Measurements from ENCODE around the gene P4HA2. TPM values are rescaled to one million over a fixed set of nuclear protein-coding genes. Genes with fewer than 3 reads are reported as not detected.
A peak's percentile ranks its signal among the peaks of the same experiment; 100 is the strongest.

Gene P4HA2
- total and polyA plus RNA-seq, 9 of the 15 experiments (the other 6 are each of a cell fraction or from before 2014, with no cell fraction given): 9.6 to 50.0 (median 12.7) TPM

GRCh38 chr5:132258102-132259068 lies 30.7 kb upstream of the P4HA2 start (continued):
- no peak for TF ChIP-seq AFF4 (CRISPR knock-in tag; IDR thresholded peaks at IDR 0.05)
- no peak for TF ChIP-seq ZNF436 (CRISPR knock-in tag; IDR thresholded peaks at IDR 0.05)
- TF ChIP-seq CBFB (CRISPR knock-in tag; IDR thresholded peaks at IDR 0.05): no peak
- TF ChIP-seq TEAD1 (CRISPR knock-in tag; IDR thresholded peaks at IDR 0.05): no peak
- no peak for TF ChIP-seq POU5F1 (IDR thresholded peaks at IDR 0.05; ENCODE audit: borderline replicate concordance, low read depth, low read length, partially characterized antibody)
- TF ChIP-seq SNIP1 (IDR thresholded peaks at IDR 0.05; ENCODE audit: low read depth): no peak
- peak in 1 of 3 experiments; percentile 22 for TF ChIP-seq YY1 (IDR thresholded peaks at IDR 0.05; ENCODE audit: borderline replicate concordance in 1 of 3, control insufficient read depth in 1 of 3, extremely low read depth in 1 of 3, insufficient read depth in 3 of 3, insufficient read length in 1 of 3, insufficient replicate concordance in 2 of 3, low read depth in 1 of 3, low read length in 2 of 3)
- no peak for TF ChIP-seq HNRNPH1 (optimal IDR thresholded peaks at IDR 0.05; ENCODE audit: low read depth, low read length)
- TF ChIP-seq FOSL1 (tag; conservative IDR thresholded peaks at IDR 0.05): 0 out of 2 replicates have a peak, but pooled peaks have one; percentile 14
- no peak for TF ChIP-seq HBP1 (CRISPR knock-in tag; IDR thresholded peaks at IDR 0.05)
- no peak for TF ChIP-seq RBM17 (IDR thresholded peaks at IDR 0.05; ENCODE audit: borderline replicate concordance, low read depth, low read length)
- no peak for TF ChIP-seq MCM3 (IDR thresholded peaks at IDR 0.05)
- TF ChIP-seq LCOR (CRISPR knock-in tag; IDR thresholded peaks at IDR 0.05): no peak
- TF ChIP-seq CEBPB (tag; IDR thresholded peaks at IDR 0.05): no peak
- TF ChIP-seq CREB5 (CRISPR knock-in tag; IDR thresholded peaks at IDR 0.05): no peak
- no peak for TF ChIP-seq MAFK (IDR thresholded peaks at IDR 0.05; ENCODE audit: low read length)
- no peak for TF ChIP-seq LEF1 (IDR thresholded peaks at IDR 0.05)
- TF ChIP-seq DIDO1 (tag; IDR thresholded peaks at IDR 0.05; ENCODE audit: low read depth): no peak
- TF ChIP-seq HDAC8 (tag; IDR thresholded peaks at IDR 0.05): no peak
- TF ChIP-seq ZNF134 (CRISPR knock-in tag; conservative IDR thresholded peaks at IDR 0.05): no peak
- TF ChIP-seq BRD9 (IDR thresholded peaks at IDR 0.05; ENCODE audit: low read depth, partially characterized antibody): no peak
- TF ChIP-seq KDM2B (CRISPR knock-in tag; IDR thresholded peaks at IDR 0.05): no peak

Measured in K562 (cell line).